Measurements from ENCODE around the gene ANP32E.
A peak's percentile ranks its signal among the peaks of the same experiment; 100 is the strongest.

ANP32E gene
- total RNA-seq: 17.2 to 117 (median 47.7) reads per million in 18 experiments

GRCh38 chr1:150235852-150236613 is at the start of gene ANP32E:
Gene ANP32E (minus strand): TSS chr1:150236112. CDS start chr1:150235786, 326 bp downstream.
- peak; percentile 96 to 99 for DNase-seq

GRCh38 chr1:150283260-150283659 is 47.3 kb upstream of the ANP32E start:
- DNase-seq: no peak

GRCh38 chr1:150282558-150282958 is 46.6 kb upstream of the ANP32E start:
- DNase-seq: no peak

- DNase-seq: peak; percentile 55
Observed at GRCh38 chr1:150281758-150282557, 46.0 kb upstream of the ANP32E start, which contains the start of gene CIART. Gene CIART (plus strand): TSS chr1:150282554. CDS start chr1:150283268, 714 bp downstream.

GRCh38 chr1:150281221-150281757 is 45.4 kb upstream of the ANP32E start:
- peak; percentile 68 to 72 for DNase-seq

- no peak for DNase-seq
Observed at GRCh38 chr1:150280138-150280707, 44.3 kb upstream of the ANP32E start.

GRCh38 chr1:150273311-150273710 is 37.4 kb upstream of the ANP32E start:
- DNase-seq: peak; percentile 13 to 36

- peak; percentile 41 to 46 for DNase-seq
Observed at GRCh38 chr1:150271291-150271959, 35.5 kb upstream of the ANP32E start.

- DNase-seq: peak; percentile 18 to 43
Observed at GRCh38 chr1:150269451-150269850, 33.5 kb upstream of the ANP32E start.

- DNase-seq: peak; percentile 98
Observed at GRCh38 chr1:150268705-150269403, 32.9 kb upstream of the ANP32E start, which contains the start of gene APH1A. Gene APH1A (minus strand): TSS chr1:150269016. CDS start chr1:150268810, 206 bp downstream.

GRCh38 chr1:150268340-150268704 is 32.4 kb upstream of the ANP32E start:
- DNase-seq: peak; percentile 28 to 69

- DNase-seq: no peak
Observed at GRCh38 chr1:150267896-150268295, 32.0 kb upstream of the ANP32E start.

GRCh38 chr1:150263549-150263948 is 27.6 kb upstream of the ANP32E start:
- no peak for DNase-seq

- peak in 1 of 2 donors; percentile 3 for DNase-seq
Observed at GRCh38 chr1:150262388-150263320, 26.7 kb upstream of the ANP32E start.

- DNase-seq: no peak
Observed at GRCh38 chr1:150261367-150261766, 25.5 kb upstream of the ANP32E start.

- DNase-seq: no peak
Observed at GRCh38 chr1:150259758-150260669, 24.1 kb upstream of the ANP32E start.

GRCh38 chr1:150259217-150259616 is 23.3 kb upstream of the ANP32E start:
- no peak for DNase-seq

GRCh38 chr1:150257624-150258585 is 22.0 kb upstream of the ANP32E start, which contains the start of gene CA14:
Gene CA14 (plus strand): TSS chr1:150257774. CDS start chr1:150258129, 355 bp downstream.
- DNase-seq: no peak
